Calu3 (cell line): Measurements from ENCODE around the gene AGBL4. TPM values are rescaled to one million over a fixed set of nuclear protein-coding genes. Genes with fewer than 3 reads are reported as not detected.

Experiments used
- BruUV-seq: library from RNA; stranded (reverse); fragments of 400-500 nt; replicated peaks from 2 replicates; lab custom pipeline; 2021; lab: Mats Ljungman, UMichigan
- CTCF ChIA-PET: fragments of 300-600 bp; sonication (Branson Sonifier 250); formaldehyde crosslinking; loops from one replicate; lab custom pipeline; 2022; ENCODE audit warnings: antibody characterized with exemption; lab: Charles Lee
- DNase-seq: peaks from one replicate; pipeline ENCODE4 v3.0.0; 2022
- H3K27ac Mint-ChIP-seq: one replicate; pipeline ENCODE4 v1.8.0; 2022; ENCODE audit warnings: mixed read lengths; ENCODE audit not compliant: unreplicated experiment
- H3K27me3 Mint-ChIP-seq: one replicate; pipeline ENCODE4 v1.8.0; 2022; ENCODE audit warnings: mixed read lengths; ENCODE audit not compliant: unreplicated experiment
- H3K36me3 Mint-ChIP-seq: one replicate; pipeline ENCODE4 v1.8.0; 2022; ENCODE audit warnings: mild to moderate bottlenecking, moderate library complexity, mixed read lengths; ENCODE audit not compliant: insufficient read depth, unreplicated experiment
- H3K4me1 Mint-ChIP-seq: one replicate; pipeline ENCODE4 v1.8.0; 2022; ENCODE audit warnings: mild to moderate bottlenecking, low read depth, mixed read lengths; ENCODE audit not compliant: unreplicated experiment
- H3K4me3 Mint-ChIP-seq: one replicate; pipeline ENCODE4 v1.8.0; 2022; ENCODE audit warnings: mild to moderate bottlenecking, low read depth, moderate library complexity, mixed read lengths; ENCODE audit not compliant: unreplicated experiment
- H3K9me3 Mint-ChIP-seq: one replicate; pipeline ENCODE4 v1.8.0; 2022; ENCODE audit warnings: low read depth, mixed read lengths; ENCODE audit not compliant: unreplicated experiment
- intact Hi-C: fragments of 100-400 bp; cut with micrococcal nuclease; formaldehyde crosslinking; loops from one replicate; pipeline ENCODE4 v1.10.0; 2022; ENCODE audit not compliant: unreplicated experiment
- total RNA-seq: library from RNA; stranded (reverse); gene quantifications from 2 replicates; pipeline ENCODE4 v1.2.3, GENCODE V29; 2022
- TF ChIP-seq, protein P1 (sequence below): fragments of 200-600 bp; IDR thresholded peaks from one replicate; pipeline ENCODE4 v1.8.0; 2022; ENCODE audit warnings: antibody characterized with exemption; ENCODE audit not compliant: unreplicated experiment

AGBL4 gene
- total RNA-seq, 1 experiment from 2014 or later: not detected

DNA sequence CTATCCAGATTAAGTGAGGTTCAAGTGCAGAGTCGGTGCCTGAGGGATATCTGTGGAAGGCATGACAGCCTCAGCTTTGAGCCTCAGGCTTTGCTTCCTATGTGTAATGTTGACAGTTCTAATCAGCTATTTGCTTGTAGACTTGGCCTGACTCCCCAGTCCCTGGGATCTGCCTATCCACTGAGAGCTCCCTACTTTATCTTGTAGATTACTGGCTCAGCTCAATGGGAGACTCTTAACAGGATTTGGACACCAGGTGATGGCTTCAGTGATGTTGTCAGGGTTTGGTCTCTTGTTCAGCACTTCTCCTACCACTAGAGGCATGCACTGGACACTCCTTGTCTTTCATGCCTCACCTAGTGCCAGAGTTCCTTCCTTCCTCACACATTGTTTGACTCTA, 1120.5 kb downstream of the AGBL4 start:
- Mint-ChIP-seq H3K4me1 (no peaks in the 10 kb centered on the region), H3K27ac (no peak overlapping the region), H3K36me3 (no peaks in the 10 kb centered on the region), H3K27me3 (no peaks in the 10 kb centered on the region), H3K9me3 (peaks cover 4% of the 10 kb centered on the region), H3K4me3 (no peak overlapping the region)
- CTCF ChIA-PET: no interaction called here
- intact Hi-C loops: no loop called here
- DNase-seq: no peak
- no TSS peak for BruUV-seq
- TF ChIP-seq, protein P1, sequence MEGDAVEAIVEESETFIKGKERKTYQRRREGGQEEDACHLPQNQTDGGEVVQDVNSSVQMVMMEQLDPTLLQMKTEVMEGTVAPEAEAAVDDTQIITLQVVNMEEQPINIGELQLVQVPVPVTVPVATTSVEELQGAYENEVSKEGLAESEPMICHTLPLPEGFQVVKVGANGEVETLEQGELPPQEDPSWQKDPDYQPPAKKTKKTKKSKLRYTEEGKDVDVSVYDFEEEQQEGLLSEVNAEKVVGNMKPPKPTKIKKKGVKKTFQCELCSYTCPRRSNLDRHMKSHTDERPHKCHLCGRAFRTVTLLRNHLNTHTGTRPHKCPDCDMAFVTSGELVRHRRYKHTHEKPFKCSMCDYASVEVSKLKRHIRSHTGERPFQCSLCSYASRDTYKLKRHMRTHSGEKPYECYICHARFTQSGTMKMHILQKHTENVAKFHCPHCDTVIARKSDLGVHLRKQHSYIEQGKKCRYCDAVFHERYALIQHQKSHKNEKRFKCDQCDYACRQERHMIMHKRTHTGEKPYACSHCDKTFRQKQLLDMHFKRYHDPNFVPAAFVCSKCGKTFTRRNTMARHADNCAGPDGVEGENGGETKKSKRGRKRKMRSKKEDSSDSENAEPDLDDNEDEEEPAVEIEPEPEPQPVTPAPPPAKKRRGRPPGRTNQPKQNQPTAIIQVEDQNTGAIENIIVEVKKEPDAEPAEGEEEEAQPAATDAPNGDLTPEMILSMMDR: no peak

DNA sequence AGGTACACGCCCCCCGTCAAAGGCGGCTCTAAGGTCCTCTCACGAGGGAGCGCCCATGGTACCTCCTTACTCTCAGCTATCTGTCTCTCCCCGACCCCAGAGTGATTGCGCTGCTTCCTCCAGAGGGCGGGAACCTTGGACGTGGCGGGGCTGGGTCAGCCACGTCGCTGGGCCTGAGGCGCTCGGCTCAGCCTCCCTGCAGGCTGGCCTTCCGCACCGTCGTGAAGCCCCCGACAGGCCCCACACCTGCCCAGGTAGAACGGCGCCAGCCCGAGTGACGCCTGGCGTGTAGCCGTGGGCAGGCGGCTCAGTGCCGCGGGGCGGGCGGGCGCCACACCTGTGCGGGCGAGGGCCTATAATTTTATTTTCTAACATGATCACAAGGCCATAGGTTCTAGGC, 1124.9 kb downstream of the AGBL4 start:
- intact Hi-C loops: no loop called here
- Mint-ChIP-seq H3K9me3 (peaks cover 4% of the 10 kb centered on the region), H3K36me3 (no peaks in the 10 kb centered on the region), H3K4me1 (no peaks in the 10 kb centered on the region), H3K27ac (no peak overlapping the region), H3K27me3 (no peaks in the 10 kb centered on the region), H3K4me3 (no peak overlapping the region)
- no peak for DNase-seq
- BruUV-seq: no TSS peak
- CTCF ChIA-PET: no interaction called here
- TF ChIP-seq, protein P1: no peak

DNA sequence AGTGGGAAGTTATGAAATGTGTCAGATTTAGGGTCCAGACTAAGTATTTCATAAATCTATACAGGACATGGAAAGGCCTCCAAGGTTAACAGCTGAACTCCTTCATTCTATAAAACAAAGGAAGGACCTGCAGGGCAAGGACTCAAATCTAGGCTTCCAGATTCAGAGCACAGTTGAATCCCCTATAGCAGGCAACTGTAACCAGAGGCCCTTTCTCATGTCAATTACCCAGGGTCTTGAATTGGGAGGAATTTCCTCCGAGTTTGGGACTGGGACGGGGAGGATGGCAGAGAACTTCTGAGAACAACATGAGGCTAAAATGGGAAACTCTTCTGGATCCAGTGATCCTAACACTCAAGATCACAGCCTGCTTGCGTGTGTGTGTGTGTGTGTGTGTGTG, 1134.1 kb downstream of the AGBL4 start:
- Mint-ChIP-seq H3K27me3 (no peaks in the 10 kb centered on the region), H3K27ac (no peak overlapping the region), H3K36me3 (no peaks in the 10 kb centered on the region), H3K9me3 (no peaks in the 10 kb centered on the region), H3K4me1 (no peaks in the 10 kb centered on the region), H3K4me3 (no peak overlapping the region)
- DNase-seq: no peak
- no TSS peak for BruUV-seq
- CTCF ChIA-PET: no interaction called here
- intact Hi-C loops: no loop called here
- TF ChIP-seq, protein P1: no peak

DNA sequence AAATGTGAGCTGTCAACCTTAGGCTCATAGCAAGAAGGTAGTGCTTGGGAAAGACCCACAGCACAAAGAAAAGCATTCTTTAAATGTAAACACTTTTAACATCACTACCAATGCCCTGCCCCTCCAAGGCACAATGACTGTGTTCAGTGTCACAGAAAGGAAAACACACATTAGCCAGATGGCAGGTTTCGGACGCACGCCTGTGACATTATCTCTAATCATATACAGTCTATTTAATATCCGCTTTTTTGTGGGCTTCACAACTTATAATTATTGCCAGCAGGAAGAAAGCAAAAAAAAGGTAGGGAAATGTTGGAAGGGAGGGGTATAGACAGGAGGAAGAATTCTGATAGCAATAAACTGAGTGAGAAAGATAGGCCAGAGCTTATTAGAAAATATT, 1134.7 kb downstream of the AGBL4 start:
- H3K27ac Mint-ChIP-seq: no peak overlapping the region
- BruUV-seq: no TSS peak

More for the DNA sequence above, 1134.7 kb downstream of the AGBL4 start:
- TF ChIP-seq, protein P1: no peak
- intact Hi-C loops: no loop called here
- Mint-ChIP-seq H3K4me3 (no peak overlapping the region), H3K27me3 (no peaks in the 10 kb centered on the region), H3K9me3 (no peaks in the 10 kb centered on the region), H3K36me3 (no peaks in the 10 kb centered on the region), H3K4me1 (no peaks in the 10 kb centered on the region)
- CTCF ChIA-PET: no interaction called here
- DNase-seq: no peak
